Measurements from ENCODE around the gene DLG2.
"Not testable (repeated sequence)": the region's sequence is repeated elsewhere in the genome, so short reads cannot be mapped to it uniquely, and the experiment has no call there.

GRCh38 chr11:85110246-85110645 is 516.9 kb downstream of the DLG2 start:
- TF ChIP-seq CTCF (IDR thresholded peaks at IDR 0.05; ENCODE audit: insufficient read depth, low read depth, low read length); EZH2 (IDR thresholded peaks at IDR 0.05; ENCODE audit: insufficient read depth, low read length): not testable (repeated sequence)
